Measurements from ENCODE around the gene KHK.

KHK gene

DNA sequence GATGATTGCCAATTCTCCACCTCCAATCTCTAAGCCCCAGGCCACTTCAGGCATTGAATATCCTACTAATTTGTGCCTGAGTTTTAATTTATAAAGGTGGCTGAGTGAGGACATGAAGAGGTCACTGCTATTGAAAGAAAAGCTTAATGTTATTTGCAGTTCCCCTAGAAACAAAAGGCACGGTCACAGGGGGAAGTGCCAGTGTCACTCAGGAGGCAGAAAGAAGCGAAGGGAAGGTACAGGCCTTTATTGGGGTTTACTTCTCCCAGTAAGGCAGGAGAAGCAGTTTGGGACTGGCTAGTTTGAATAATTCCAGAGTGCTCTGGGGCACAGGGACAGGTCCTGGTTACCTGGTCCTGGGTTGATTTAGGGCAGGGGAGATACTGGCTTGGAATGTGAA is 35.3 kb downstream of the KHK start:
- DNase-seq (ENCODE audit: low spot score in 2 of 2), result no peak
- Mint-ChIP-seq H3K27ac (ENCODE audit: low read depth) (no peak overlapping the region), H3K4me3 (no peak overlapping the region), H3K36me3 (ENCODE audit: insufficient read depth) (peaks cover 8% of the 10 kb centered on the region), H3K9me3 (no peaks in the 10 kb centered on the region), H3K27me3 (peaks cover 32% of the 10 kb centered on the region), H3K4me1 (peaks cover 12% of the 10 kb centered on the region)
- ATAC-seq (replicated peaks; ENCODE audit: extremely low read depth, poor library complexity, severe bottlenecking), result no peak

DNA sequence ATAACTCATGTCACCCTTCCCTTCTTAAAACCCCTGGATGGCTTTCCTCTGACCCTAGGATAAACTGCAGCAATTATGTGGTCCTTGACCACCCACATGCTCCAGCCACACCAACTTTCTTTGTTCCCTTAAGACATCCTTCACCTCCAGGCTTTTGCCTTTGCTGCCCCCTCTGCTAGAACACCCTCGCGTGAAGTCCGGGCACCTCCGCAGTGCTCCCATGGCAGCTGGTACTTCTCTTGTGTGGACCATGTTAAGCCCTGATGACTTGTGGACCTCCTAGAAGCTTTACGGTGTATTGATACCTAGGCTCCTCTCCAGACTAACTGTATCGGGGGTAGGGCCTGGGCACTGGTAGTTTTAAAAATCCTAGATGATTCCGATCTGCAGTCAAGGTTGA is 36.2 kb downstream of the KHK start:
- Mint-ChIP-seq H3K9me3 (no peaks in the 10 kb centered on the region), H3K36me3 (ENCODE audit: insufficient read depth) (peaks cover 6% of the 10 kb centered on the region), H3K27me3 (peaks cover 23% of the 10 kb centered on the region), H3K4me3 (peak overlapping the region; percentile 95), H3K4me1 (peaks cover 12% of the 10 kb centered on the region), H3K27ac (ENCODE audit: low read depth) (peak overlapping the region; percentile 77)
- DNase-seq (ENCODE audit: low spot score in 2 of 2) (no peak), ATAC-seq (replicated peaks; ENCODE audit: extremely low read depth, poor library complexity, severe bottlenecking) (no peak)

DNA sequence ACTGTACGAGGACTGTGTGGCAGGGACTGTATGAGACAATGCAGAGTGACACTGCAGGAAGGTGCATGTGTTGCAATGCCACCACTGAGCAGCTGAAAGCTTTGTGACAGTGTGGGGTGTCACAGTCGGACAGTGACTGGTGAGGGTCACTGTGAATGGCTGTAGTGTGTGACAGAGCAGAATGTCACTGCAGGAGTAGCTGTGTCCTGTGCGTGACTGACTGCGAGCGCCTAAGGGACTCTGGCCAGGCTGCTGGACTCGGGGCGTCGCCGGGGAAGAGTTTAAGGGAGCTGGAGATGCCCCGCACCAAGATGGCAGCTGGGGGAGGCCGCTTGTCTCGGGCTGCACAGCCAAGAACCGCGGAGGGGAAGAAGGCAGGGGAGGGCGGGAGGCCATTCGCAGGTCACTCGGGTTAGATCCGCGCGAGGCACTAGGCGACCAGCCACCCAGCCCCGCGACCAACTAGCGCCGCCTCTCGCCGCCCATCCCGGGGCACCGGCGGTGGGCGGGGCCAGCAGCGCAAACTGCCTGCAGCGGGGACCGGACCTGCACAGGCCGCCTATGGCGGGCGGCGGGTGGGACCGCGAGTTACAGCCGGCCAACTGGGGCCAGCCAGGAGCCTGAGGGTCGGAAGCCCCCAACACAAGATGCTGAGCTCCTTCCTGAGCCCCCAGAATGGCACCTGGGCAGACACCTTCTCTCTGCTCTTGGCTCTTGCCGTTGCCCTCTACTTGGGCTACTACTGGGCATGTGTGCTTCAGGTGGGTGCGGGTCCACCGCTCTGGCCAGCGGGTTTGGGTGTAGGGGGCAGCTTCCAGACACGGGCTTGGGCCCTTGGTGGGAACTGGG is 37.0 kb downstream of the KHK start, which contains the start of gene ABHD1:
Gene ABHD1, plus strand, starts transcription at position 514 of the 849 bp plus-strand sequence. Its CDS starts 134 bp downstream, at position 648.
- Mint-ChIP-seq H3K4me3 (peak within 1 kb of the TSS; percentile 95), H3K27me3 (peaks cover 17% of the 10 kb centered on the region), H3K36me3 (ENCODE audit: insufficient read depth) (peaks cover 5% of the 10 kb centered on the region), H3K4me1 (peaks cover 12% of the 10 kb centered on the region), H3K27ac (ENCODE audit: low read depth) (peak within 1 kb of the TSS; percentile 77), H3K9me3 (no peaks in the 10 kb centered on the region)
- DNase-seq (ENCODE audit: low spot score in 2 of 2), result peak; percentile 37 to 48
- ATAC-seq (replicated peaks; ENCODE audit: extremely low read depth, poor library complexity, severe bottlenecking), result peak; percentile 73

DNA sequence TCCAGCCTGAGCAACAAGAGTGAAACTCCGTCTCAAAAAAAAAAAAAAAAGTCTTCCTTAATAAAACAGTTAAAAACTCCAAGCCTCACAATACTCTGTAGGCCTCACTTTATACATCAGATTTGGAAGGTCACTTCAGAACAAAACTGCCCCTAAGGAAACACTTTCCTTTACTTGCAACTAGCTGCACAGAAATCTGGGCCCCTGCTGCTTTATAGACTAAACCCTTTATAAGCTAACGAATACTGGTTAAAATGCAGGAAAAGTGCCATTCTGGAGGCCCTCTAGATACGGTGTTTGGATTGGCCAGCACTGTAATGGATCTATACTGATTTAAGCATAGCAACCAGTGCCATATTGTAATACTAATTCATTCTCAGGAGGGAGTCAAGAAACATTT is 38.5 kb downstream of the KHK start:
- H3K27me3 Mint-ChIP-seq, result peaks cover 4% of the 10 kb centered on the region
- no peak overlapping the region for H3K27ac Mint-ChIP-seq (ENCODE audit: low read depth)
- peaks cover 12% of the 10 kb centered on the region for H3K4me1 Mint-ChIP-seq
- H3K9me3 Mint-ChIP-seq, result no peaks in the 10 kb centered on the region
- H3K36me3 Mint-ChIP-seq (ENCODE audit: insufficient read depth), result peaks cover 5% of the 10 kb centered on the region
- no peak for ATAC-seq (replicated peaks; ENCODE audit: extremely low read depth, poor library complexity, severe bottlenecking)
- H3K4me3 Mint-ChIP-seq, result peak overlapping the region; percentile 9
- DNase-seq (ENCODE audit: low spot score in 2 of 2), result no peak

DNA sequence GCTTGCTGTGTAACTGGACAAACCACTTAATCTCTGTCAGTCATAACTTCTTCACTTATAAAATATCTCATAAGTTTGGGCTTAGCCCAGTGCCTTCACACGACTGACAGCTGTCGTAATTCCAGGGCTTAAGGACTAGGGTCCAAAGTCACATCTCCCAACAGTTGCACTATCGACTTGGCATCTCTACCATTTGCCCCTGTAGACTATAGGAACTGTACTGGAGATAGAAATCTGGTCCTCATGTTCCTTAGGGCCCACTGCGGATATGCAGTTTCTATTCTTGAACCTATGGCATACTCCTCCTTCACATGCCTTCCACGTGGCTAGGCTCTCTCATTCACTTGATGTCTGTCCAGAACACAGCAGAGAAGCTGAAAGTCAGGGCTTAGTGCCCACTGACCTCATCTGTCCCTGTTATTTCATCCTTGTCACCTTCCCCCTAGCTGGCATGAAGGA is 39.7 kb downstream of the KHK start:
- Mint-ChIP-seq H3K27ac (ENCODE audit: low read depth) (no peak overlapping the region), H3K27me3 (no peaks in the 10 kb centered on the region), H3K4me3 (no peak overlapping the region), H3K4me1 (peaks cover 18% of the 10 kb centered on the region), H3K36me3 (ENCODE audit: insufficient read depth) (peaks cover 10% of the 10 kb centered on the region), H3K9me3 (no peaks in the 10 kb centered on the region)
- ATAC-seq (replicated peaks; ENCODE audit: extremely low read depth, poor library complexity, severe bottlenecking) (no peak), DNase-seq (ENCODE audit: low spot score in 2 of 2) (no peak)

DNA sequence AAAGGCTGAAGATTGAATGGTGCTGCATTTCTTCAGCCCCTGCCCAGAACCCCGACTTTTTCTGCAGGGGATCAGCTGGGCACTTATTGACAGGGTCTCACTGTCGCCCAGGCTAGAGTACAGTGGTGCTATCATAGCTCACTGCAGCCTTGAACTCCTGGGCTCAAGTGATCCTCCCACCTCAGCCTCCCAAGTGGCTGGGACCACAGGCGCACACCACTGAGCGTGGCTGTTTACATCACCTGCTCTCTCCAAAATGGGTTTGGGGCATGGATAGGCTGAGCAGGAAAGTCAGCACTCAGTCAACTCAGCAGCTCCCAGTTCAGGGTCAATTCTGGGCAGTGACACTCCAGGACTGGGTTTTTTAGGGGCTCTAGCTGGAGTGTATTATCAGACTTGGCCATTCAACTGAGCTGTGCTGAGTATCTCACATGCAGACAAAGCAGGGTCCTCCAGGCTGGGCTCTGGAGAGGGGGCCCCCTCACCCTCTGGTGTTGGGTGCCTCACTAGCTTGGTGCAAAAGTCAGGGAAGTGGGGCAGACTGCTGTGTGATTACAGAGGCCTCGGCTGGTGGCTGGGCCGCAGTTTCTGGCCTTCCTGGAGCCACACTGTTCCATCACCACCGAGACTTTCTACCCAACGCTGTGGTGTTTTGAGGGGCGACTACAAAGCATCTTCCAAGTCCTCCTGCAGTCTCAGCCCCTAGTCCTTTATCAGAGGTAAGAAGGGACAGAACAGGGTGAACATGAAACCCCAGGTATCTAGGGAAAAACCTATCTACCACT is 41.5 kb downstream of the KHK start:
- H3K27me3 Mint-ChIP-seq, result no peaks in the 10 kb centered on the region
- ATAC-seq (replicated peaks; ENCODE audit: extremely low read depth, poor library complexity, severe bottlenecking), result no peak

DNA sequence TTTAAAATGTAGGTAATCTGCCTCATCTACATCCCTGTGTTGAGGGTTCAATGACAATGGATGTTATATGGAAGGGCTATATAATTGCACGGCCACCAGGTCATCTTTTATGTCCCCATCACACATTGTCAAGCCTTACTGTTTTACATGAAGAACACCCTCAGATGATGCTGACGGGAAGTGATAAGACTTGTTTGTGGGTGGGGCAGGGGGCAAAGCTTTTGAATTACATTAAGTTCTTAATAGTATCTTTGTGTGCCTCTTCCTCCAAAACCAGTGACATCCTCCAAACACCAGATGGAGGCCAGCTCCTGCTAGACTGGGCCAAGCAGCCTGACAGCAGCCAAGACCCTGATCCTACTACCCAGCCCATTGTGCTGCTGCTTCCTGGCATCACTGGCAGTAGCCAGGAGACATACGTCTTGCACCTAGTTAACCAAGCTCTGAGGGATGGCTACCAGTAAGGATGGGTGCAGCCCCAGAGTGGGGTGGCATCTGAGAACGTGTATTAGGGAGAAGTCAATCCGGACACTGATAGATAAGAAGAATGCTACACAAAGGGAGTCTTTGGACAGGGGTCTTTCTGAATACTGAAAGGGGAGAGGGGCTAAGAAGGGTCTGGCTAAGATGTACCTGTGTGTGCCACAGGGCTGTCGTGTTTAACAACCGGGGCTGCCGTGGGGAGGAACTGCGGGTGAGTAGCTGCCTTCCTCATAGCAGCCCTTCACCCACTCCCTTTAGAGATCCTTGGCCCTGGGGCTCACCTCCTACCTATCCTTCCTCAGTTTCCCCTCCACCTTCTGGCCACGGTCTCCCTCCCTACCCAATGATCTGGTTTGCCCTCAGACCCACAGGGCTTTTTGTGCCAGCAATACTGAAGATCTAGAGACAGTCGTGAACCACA is 42.3 kb downstream of the KHK start:
- Mint-ChIP-seq H3K27ac (ENCODE audit: low read depth) (peak overlapping the region; percentile 9), H3K27me3 (no peaks in the 10 kb centered on the region), H3K4me1 (peaks cover 22% of the 10 kb centered on the region), H3K4me3 (no peak overlapping the region), H3K9me3 (no peaks in the 10 kb centered on the region), H3K36me3 (ENCODE audit: insufficient read depth) (peaks cover 17% of the 10 kb centered on the region)
- ATAC-seq (replicated peaks; ENCODE audit: extremely low read depth, poor library complexity, severe bottlenecking), result no peak
- no peak for DNase-seq (ENCODE audit: low spot score in 2 of 2)

More for the DNA sequence above, 41.5 kb downstream of the KHK start:
- Mint-ChIP-seq H3K4me1 (peaks cover 18% of the 10 kb centered on the region), H3K36me3 (ENCODE audit: insufficient read depth) (peaks cover 10% of the 10 kb centered on the region), H3K27ac (ENCODE audit: low read depth) (no peak overlapping the region), H3K9me3 (no peaks in the 10 kb centered on the region), H3K4me3 (no peak overlapping the region)
- DNase-seq (ENCODE audit: low spot score in 2 of 2), result no peak

DNA sequence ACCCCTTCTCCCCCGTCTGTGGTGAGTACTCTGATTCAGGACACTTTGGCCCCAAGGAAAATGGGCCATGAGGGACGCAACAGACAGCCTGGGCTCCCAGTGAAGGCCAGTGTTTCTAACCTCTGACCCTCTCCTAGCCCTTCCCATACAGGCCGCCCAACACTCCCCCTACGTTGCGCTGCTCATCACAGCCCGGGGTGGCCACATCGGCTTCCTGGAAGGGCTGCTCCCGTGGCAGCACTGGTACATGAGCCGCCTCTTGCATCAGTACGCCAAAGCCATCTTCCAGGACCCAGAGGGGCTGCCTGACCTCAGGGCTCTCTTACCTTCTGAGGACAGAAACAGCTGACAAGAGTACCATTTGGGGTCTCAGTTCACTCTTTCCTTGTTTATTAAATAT is 43.8 kb downstream of the KHK start:
- Mint-ChIP-seq H3K27ac (ENCODE audit: low read depth) (no peak overlapping the region), H3K36me3 (ENCODE audit: insufficient read depth) (peaks cover 29% of the 10 kb centered on the region), H3K9me3 (no peaks in the 10 kb centered on the region), H3K4me1 (peaks cover 31% of the 10 kb centered on the region), H3K27me3 (no peaks in the 10 kb centered on the region), H3K4me3 (no peak overlapping the region)
- DNase-seq (ENCODE audit: low spot score in 2 of 2) (no peak), ATAC-seq (replicated peaks; ENCODE audit: extremely low read depth, poor library complexity, severe bottlenecking) (no peak)

DNA sequence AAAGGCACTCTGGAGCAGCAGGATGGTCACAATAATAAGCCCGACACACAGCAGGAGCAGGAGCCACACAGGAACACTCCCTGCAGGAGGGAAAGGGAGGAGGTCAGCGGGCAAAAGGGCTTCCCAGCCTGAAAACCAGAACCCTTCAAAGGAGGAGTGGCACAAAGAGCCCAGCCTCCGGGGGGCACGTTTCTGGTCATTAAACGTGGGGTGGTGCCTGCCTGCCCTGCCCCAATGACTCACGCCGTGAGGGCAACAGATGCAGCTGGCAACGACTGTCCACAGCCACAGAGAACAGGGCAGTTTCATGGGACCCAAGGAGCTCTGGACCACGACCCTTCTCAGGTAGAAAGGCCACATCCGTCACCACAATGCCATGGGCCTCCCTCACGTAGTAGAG is 44.9 kb downstream of the KHK start:
- H3K36me3 Mint-ChIP-seq (ENCODE audit: insufficient read depth), result peaks cover 31% of the 10 kb centered on the region
- H3K27ac Mint-ChIP-seq (ENCODE audit: low read depth), result no peak overlapping the region
- H3K4me1 Mint-ChIP-seq, result peaks cover 34% of the 10 kb centered on the region
- DNase-seq (ENCODE audit: low spot score in 2 of 2) (no peak), ATAC-seq (replicated peaks; ENCODE audit: extremely low read depth, poor library complexity, severe bottlenecking) (no peak)
- no peak overlapping the region for H3K4me3 Mint-ChIP-seq
- H3K9me3 Mint-ChIP-seq, result no peaks in the 10 kb centered on the region
- no peaks in the 10 kb centered on the region for H3K27me3 Mint-ChIP-seq

DNA sequence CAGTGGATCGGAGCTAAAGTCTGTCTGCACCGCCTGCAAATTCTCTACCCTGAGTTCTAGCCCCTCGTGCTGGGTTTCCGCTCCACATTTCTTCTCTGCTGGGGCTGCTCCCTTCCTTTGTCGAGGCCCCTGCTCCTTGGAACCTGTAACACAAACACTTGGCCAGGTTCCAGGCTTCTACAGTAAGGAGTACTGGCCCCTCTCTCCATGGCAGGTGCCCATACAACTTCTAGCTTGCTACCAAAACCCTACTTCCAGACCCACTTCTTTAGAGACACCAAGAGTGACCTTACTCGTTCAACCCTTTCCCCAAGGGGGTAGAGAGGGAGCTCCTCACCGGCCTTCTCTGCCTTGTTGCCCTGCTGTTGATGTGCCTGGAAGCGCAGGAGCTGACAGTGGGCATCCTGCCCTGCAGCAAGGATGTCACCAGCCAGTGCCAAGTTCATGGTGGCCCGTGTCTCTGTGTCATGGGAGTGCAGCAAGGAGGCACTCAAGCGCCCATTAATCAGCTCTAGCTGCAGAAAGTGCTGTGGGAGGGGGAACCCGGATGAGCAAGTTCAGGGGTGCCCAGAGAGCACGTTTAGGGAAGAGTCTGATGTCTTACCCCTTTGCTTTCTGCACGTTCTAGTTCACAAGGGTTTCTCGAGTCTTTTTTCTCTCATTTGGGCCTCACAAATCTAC is 46.8 kb downstream of the KHK start:
- no peak for ATAC-seq (replicated peaks; ENCODE audit: extremely low read depth, poor library complexity, severe bottlenecking)
- Mint-ChIP-seq H3K27me3 (no peaks in the 10 kb centered on the region), H3K4me3 (peak overlapping the region; percentile 92), H3K4me1 (peaks cover 34% of the 10 kb centered on the region), H3K9me3 (no peaks in the 10 kb centered on the region), H3K27ac (ENCODE audit: low read depth) (peak overlapping the region; percentile 99), H3K36me3 (ENCODE audit: insufficient read depth) (peaks cover 33% of the 10 kb centered on the region)
- DNase-seq (ENCODE audit: low spot score in 2 of 2), result no peak

DNA sequence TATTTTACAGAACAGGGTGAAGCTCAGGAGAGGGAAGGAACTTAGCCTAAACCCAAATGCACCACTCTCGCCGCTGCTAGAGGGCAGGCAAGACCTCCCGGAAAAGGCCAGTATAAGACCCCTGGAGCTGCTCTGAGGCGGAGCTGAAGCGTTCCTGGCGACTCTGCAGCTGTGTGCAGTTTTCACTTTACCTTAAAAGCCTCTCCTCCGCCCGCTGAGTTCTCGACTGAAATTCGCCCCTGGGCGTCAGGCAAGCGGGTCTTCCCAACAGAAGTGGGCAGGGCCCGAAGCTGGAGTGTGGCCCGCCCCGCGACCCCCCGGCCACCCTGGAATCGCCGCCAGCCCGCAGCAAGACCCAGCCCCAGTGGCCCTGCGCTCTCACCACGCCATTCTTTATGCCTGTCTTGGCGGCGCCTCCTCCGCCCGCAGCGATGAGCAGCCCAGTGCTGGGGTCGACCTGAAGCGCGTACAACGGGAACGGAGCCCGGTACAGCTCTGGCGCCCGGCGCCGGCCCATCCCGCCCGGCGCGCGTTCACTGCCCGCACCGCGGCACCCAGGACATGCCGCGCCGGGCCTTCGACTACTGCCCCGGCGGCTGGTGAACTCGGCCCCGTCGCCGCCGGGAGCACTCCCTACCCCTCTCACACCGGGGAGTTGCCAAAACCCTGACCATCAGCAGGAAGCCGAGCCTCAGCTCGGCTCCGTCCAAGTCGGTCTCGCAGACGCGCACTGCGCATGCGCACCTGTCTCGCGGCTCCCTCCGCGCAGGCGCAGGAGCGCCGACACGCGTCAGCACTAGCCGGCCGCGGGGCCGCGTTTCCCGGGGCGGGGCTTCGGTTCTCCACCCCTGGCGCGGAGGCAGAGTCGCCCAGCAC is 47.6 kb downstream of the KHK start, which contains the start of gene PREB:
Gene PREB, minus strand, starts transcription at position 732 of the 876 bp plus-strand sequence. Its CDS starts 215 bp downstream, at position 517.
- no peaks in the 10 kb centered on the region for H3K27me3 Mint-ChIP-seq
- DNase-seq (ENCODE audit: low spot score in 2 of 2) (peak; percentile 96 to 98), ATAC-seq (replicated peaks; ENCODE audit: extremely low read depth, poor library complexity, severe bottlenecking) (peak; percentile 94)
- peak within 1 kb of the TSS; percentile 99 for H3K27ac Mint-ChIP-seq (ENCODE audit: low read depth)
- peaks cover 31% of the 10 kb centered on the region for H3K36me3 Mint-ChIP-seq (ENCODE audit: insufficient read depth)
- H3K9me3 Mint-ChIP-seq, result no peaks in the 10 kb centered on the region
- peaks cover 34% of the 10 kb centered on the region for H3K4me1 Mint-ChIP-seq
- H3K4me3 Mint-ChIP-seq, result peak within 1 kb of the TSS; percentile 92

Measured in central memory CD8-positive, alpha-beta T cell (primary cell).